Measurements from ENCODE around the gene DUSP21. TPM values are rescaled to one million over a fixed set of nuclear protein-coding genes. Genes with fewer than 3 reads are reported as not detected.

Gene DUSP21
- total RNA-seq: not detected

DNA sequence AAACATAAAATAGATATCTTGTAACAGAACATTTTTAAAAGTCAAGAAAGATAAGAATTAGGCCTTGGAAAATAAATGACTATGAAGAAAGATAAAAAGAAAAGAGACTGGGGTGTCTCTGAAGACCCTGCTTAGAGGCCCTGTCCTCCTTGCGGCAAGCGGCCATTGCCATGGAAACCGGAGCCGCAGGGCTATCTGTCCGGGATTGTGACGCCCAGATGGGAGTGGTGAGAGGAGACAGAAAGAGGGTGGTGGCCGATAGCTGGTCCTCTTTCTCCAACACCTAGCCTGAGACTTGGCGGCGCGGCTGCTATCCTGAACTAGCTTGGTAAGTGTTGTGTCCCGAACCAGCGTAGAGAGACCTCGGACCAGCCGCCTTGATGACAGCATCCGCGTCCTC, at the start of gene DUSP21:
Gene DUSP21, plus strand, starts transcription at position 269 of the 400 bp plus-strand sequence. Its CDS starts 112 bp downstream, at position 381.
- TF ChIP-seq POLR2A (IDR thresholded peaks at IDR 0.05): no peak
- TF ChIP-seq, protein P1, sequence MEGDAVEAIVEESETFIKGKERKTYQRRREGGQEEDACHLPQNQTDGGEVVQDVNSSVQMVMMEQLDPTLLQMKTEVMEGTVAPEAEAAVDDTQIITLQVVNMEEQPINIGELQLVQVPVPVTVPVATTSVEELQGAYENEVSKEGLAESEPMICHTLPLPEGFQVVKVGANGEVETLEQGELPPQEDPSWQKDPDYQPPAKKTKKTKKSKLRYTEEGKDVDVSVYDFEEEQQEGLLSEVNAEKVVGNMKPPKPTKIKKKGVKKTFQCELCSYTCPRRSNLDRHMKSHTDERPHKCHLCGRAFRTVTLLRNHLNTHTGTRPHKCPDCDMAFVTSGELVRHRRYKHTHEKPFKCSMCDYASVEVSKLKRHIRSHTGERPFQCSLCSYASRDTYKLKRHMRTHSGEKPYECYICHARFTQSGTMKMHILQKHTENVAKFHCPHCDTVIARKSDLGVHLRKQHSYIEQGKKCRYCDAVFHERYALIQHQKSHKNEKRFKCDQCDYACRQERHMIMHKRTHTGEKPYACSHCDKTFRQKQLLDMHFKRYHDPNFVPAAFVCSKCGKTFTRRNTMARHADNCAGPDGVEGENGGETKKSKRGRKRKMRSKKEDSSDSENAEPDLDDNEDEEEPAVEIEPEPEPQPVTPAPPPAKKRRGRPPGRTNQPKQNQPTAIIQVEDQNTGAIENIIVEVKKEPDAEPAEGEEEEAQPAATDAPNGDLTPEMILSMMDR (IDR thresholded peaks at IDR 0.05): no peak
- Histone ChIP-seq H3K27ac (peak within 1 kb of the TSS in 1 of 4 donors; percentile 34), H3K36me3 (no peaks in the 10 kb centered on the region), H3K9me3 (no peaks in the 10 kb centered on the region), H3K4me3 (no peak within 1 kb of the TSS), H3K27me3 (no peaks in the 10 kb centered on the region), H3K4me1 (no peaks in the 10 kb centered on the region)
- DNase-seq: no peak

DNA sequence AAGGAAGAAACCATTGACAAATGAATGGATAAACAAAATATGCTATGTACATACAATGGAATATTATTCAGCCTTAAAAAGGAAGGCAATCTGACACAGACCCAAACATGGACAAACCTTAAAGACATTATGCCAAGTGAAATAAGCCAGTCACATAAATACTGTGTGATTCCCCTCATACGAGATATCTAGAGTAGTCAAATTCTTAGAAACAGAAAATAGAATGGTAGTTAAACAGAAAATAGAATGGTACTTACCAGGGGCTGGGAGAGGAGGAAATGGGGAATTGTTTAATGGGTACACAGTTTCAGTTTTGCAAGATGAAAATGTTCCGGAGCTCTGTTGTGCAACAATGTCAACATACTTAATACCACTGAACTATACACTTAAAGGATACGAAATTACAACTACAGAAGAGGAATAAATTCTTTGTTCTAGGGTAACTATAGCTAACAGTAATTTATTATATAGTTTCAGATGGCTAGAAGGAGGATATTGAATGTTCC, 47.8 kb upstream of the DUSP21 start:
- Histone ChIP-seq H3K4me1 (no peaks in the 10 kb centered on the region), H3K27me3 (no peaks in the 10 kb centered on the region)

DNA sequence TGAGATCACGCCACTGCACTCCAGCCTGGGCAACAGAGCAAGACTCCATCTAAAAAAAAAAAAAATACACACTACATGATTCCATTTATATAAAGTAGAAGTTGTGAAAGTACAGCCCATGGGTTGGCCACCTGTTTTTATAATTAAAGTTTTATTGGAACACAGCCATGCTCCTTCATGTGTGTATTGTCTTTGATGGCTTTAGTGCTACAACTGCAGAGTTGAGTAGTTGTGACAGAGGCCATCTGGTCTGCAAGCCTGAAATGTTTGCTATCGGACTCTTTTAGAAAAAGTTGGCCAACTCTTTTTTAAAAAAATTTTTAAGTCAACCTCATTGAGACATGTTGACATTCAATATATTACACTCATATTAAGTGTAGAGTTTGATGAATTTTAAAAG, 41.2 kb upstream of the DUSP21 start:
- Histone ChIP-seq H3K27ac (no peak overlapping the region), H3K4me1 (no peaks in the 10 kb centered on the region), H3K9me3 (no peaks in the 10 kb centered on the region), H3K4me3 (no peak overlapping the region), H3K36me3 (no peaks in the 10 kb centered on the region), H3K27me3 (no peaks in the 10 kb centered on the region)
- no peak for DNase-seq
- TF ChIP-seq, protein P1 (IDR thresholded peaks at IDR 0.05): no peak
- no peak for TF ChIP-seq POLR2A (IDR thresholded peaks at IDR 0.05)

More for the DNA sequence above, 47.8 kb upstream of the DUSP21 start:
- Histone ChIP-seq H3K4me3 (no peak overlapping the region), H3K9me3 (no peaks in the 10 kb centered on the region), H3K36me3 (no peaks in the 10 kb centered on the region), H3K27ac (no peak overlapping the region)
- no peak for TF ChIP-seq POLR2A (IDR thresholded peaks at IDR 0.05)
- TF ChIP-seq, protein P1 (IDR thresholded peaks at IDR 0.05): no peak
- no peak for DNase-seq

DNA sequence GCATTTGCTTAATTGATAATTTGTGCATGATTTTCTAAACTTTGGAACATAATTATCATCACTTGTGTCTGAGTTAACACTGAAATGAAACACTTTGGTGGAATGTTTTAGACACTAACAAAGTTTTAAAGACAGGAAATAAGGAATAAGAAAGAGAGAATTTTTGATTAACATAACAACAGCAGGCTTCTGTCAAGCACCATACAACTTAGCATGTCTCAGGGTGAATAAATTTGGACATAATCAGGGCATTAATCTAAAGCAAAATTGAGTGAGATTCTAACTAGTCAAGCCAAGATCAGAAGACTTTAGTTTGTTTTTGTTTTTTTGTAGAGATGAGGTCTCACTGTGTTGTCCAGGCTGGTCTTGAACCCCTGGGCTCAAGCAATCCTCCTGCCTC, 28.1 kb upstream of the DUSP21 start:
- Histone ChIP-seq H3K9me3 (no peaks in the 10 kb centered on the region), H3K4me3 (no peak overlapping the region), H3K27ac (no peak overlapping the region), H3K4me1 (no peaks in the 10 kb centered on the region), H3K27me3 (no peaks in the 10 kb centered on the region), H3K36me3 (no peaks in the 10 kb centered on the region)
- no peak for DNase-seq
- TF ChIP-seq, protein P1 (IDR thresholded peaks at IDR 0.05): no peak
- no peak for TF ChIP-seq POLR2A (IDR thresholded peaks at IDR 0.05)

DNA sequence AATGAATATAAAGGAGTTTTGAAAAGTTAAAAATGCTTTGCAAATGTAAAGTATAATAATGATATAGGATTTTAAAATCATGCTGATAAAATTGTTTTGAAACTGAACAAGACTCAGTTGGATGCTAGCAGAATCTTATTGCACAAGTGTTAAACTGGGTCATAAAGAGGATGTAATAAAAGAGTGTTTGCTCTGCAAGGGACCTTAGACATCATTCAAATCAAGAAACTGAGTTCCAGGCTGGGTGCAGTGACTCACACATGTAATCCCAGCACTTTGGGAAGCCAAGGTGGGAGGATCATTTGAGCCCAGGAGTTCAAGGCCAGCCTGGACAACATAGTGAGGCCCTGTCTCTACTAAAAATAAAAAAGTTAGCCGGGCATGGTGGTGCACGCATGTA, 27.5 kb upstream of the DUSP21 start:
- Histone ChIP-seq H3K27me3 (no peaks in the 10 kb centered on the region), H3K9me3 (no peaks in the 10 kb centered on the region), H3K27ac (no peak overlapping the region), H3K4me3 (no peak overlapping the region), H3K36me3 (no peaks in the 10 kb centered on the region), H3K4me1 (no peaks in the 10 kb centered on the region)
- TF ChIP-seq POLR2A (IDR thresholded peaks at IDR 0.05): no peak
- TF ChIP-seq, protein P1 (IDR thresholded peaks at IDR 0.05): no peak
- DNase-seq: no peak

DNA sequence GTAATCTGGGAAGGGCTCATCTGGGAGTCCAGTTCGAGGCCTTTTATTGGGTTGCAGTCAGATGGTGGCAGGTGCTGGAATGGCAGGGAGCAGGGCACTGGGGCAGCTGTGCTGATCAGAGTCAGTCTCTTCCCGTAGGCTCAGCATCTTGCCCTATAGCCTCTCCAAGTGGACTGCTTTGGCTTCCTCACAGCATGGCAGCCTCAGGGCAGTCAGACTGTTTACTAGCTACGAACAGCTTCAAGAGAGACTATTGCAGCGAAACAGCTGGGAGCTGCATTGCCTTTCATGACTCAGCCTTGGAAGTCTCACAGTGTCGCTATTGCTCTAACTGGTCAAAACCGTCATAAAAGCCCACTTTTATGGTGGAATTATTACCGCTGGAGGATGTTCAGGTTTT, 26.8 kb upstream of the DUSP21 start:
- H3K4me1 ChIP-seq: no peaks in the 10 kb centered on the region
- no peaks in the 10 kb centered on the region for H3K9me3 ChIP-seq
- DNase-seq: no peak
- no peaks in the 10 kb centered on the region for H3K36me3 ChIP-seq
- no peaks in the 10 kb centered on the region for H3K27me3 ChIP-seq
- TF ChIP-seq, protein P1 (IDR thresholded peaks at IDR 0.05): no peak
- TF ChIP-seq POLR2A (IDR thresholded peaks at IDR 0.05): no peak
- H3K27ac ChIP-seq: no peak overlapping the region
- H3K4me3 ChIP-seq: no peak overlapping the region
